Neuronal stem cell (in vitro differentiated cells): ENCODE results near the gene BIRC5. TPM values are rescaled to one million over a fixed set of nuclear protein-coding genes. Genes with fewer than 3 reads are reported as not detected.

Experiments
- small RNA-seq: library from polyadenylated mRNA; stranded (forward); fragments of <200 nt; extraction: miRNeasy Mini kit (QIAGEN cat#:217004); gene quantifications from one replicate; pipeline ENCODE3, GENCODE V24; 2013; ENCODE audit not compliant: insufficient read depth

Gene BIRC5

Small RNAs within 50 kb of the gene (small RNA-seq; reads per million reads assigned to genes)
- not detected for gene AC087645.1
